HepG2 (cell line): ENCODE data around the gene CLEC18C.
"Not testable (repeated sequence)": the region's sequence is repeated elsewhere in the genome, so short reads cannot be mapped to it uniquely, and the experiment has no call there.

ENCODE experiments used
- ATF7-NPFF ChIP-seq: sonication (generic); formaldehyde crosslinking; IDR thresholded peaks from 2 replicates; pipeline ENCODE4 v1.8.1; 2023; ENCODE audit warnings: mild to moderate bottlenecking, low read depth, missing genetic modification reagents, moderate library complexity
- GMEB1 ChIP-seq: sonication (generic); formaldehyde crosslinking; IDR thresholded peaks from 2 replicates; pipeline ENCODE4 v1.5.1; 2020; ENCODE audit warnings: missing genetic modification reagents, mild to moderate bottlenecking, borderline replicate concordance
- HNRNPLL ChIP-seq: fragments of 200-400 bp; formaldehyde crosslinking; IDR thresholded peaks from 2 replicates; pipeline ENCODE4 v1.6.1; 2017; ENCODE audit warnings: mild to moderate bottlenecking, low read depth, low read length; ENCODE audit not compliant: poor library complexity, severe bottlenecking
- KAT8 ChIP-seq: IDR thresholded peaks from 2 replicates; pipeline ENCODE4 v1.6.1; 2016; ENCODE audit warnings: missing genetic modification reagents, missing compliant biosample characterization
- MAFF ChIP-seq: IDR thresholded peaks from 2 replicates; pipeline ENCODE4 v1.6.1; 2011; ENCODE audit warnings: low read depth, low read length, improper control_type of control experiment
- MAX ChIP-seq: IDR thresholded peaks from 2 replicates; pipeline ENCODE4 v1.6.1; 2012; ENCODE audit warnings: inconsistent platforms
- POLR2AphosphoS5 ChIP-seq: IDR thresholded peaks from 2 replicates; pipeline ENCODE4 v1.6.1; 2012; ENCODE audit warnings: low read depth, low read length
- RAD51 ChIP-seq: fragments of 450-650 bp; IDR thresholded peaks from 2 replicates; pipeline ENCODE4 v1.6.1; 2016; ENCODE audit warnings: borderline replicate concordance
- TAF1 ChIP-seq: sonication (generic); formaldehyde crosslinking; IDR thresholded peaks from 2 replicates; pipeline ENCODE4 v1.4.0; 2020; ENCODE audit warnings: missing genetic modification reagents
- ZNF232 ChIP-seq: sonication (generic); formaldehyde crosslinking; IDR thresholded peaks from 2 replicates; pipeline ENCODE4 v1.4.0; 2020; ENCODE audit warnings: missing genetic modification reagents, borderline replicate concordance
- ZNF24 ChIP-seq: fragments of 450-650 bp; IDR thresholded peaks from 2 replicates; pipeline ENCODE4 v1.6.1; 2017; ENCODE audit warnings: antibody characterized with exemption, mild to moderate bottlenecking
- ZNF792 ChIP-seq: IDR thresholded peaks from 2 replicates; pipeline ENCODE4 v1.6.1; 2016

- not testable (repeated sequence) for TF ChIP-seq ZNF792 (CRISPR knock-in tag); HNRNPLL; GMEB1 (CRISPR knock-in tag); ZNF24; MAFF; POLR2AphosphoS5; ATF7-NPFF (CRISPR knock-in tag); RAD51; MAX; TAF1 (CRISPR knock-in tag); KAT8 (CRISPR knock-in tag); ZNF232 (CRISPR knock-in tag)
These were observed 30.8 kb upstream of the CLEC18C start for GRCh38 chr16:70142739-70143138.
